Right kidney (tissue), 1 donor: ENCODE data around the gene SLC6A11.

Experiments
- DNase-seq: peaks from one replicate; pipeline ENCODE4 v3.0.0-alpha.2; 2016

SLC6A11 gene

GRCh38 chr3:10933021-10933420 is 117.0 kb downstream of the SLC6A11 start:
- DNase-seq: no peak

GRCh38 chr3:10933470-10933804 is 117.4 kb downstream of the SLC6A11 start:
- no peak for DNase-seq

- no peak for DNase-seq
These were observed 117.9 kb downstream of the SLC6A11 start for GRCh38 chr3:10933805-10934481.

GRCh38 chr3:10935028-10935427 is 119.0 kb downstream of the SLC6A11 start:
- DNase-seq: no peak

GRCh38 chr3:10935846-10936631 is 120.0 kb downstream of the SLC6A11 start:
- DNase-seq: no peak

- no peak for DNase-seq
These were observed 120.7 kb downstream of the SLC6A11 start for GRCh38 chr3:10936686-10937085.

- DNase-seq: no peak
These were observed 121.3 kb downstream of the SLC6A11 start for GRCh38 chr3:10937141-10937825.

- DNase-seq: no peak
These were observed 123.5 kb downstream of the SLC6A11 start for GRCh38 chr3:10939556-10939955.

- no peak for DNase-seq
These were observed 124.1 kb downstream of the SLC6A11 start for GRCh38 chr3:10940106-10940505.

GRCh38 chr3:10941972-10942371 is 125.9 kb downstream of the SLC6A11 start:
- DNase-seq: no peak

- DNase-seq: no peak
These were observed 126.7 kb downstream of the SLC6A11 start for GRCh38 chr3:10942690-10943205.

GRCh38 chr3:10944866-10945265 is 128.8 kb downstream of the SLC6A11 start:
- no peak for DNase-seq

GRCh38 chr3:10945683-10946287 is 129.8 kb downstream of the SLC6A11 start:
- peak; percentile 35 for DNase-seq

GRCh38 chr3:10946526-10946925 is 130.5 kb downstream of the SLC6A11 start:
- no peak for DNase-seq

GRCh38 chr3:10948326-10948725 is 132.3 kb downstream of the SLC6A11 start:
- DNase-seq: no peak

- DNase-seq: no peak
These were observed 133.2 kb downstream of the SLC6A11 start for GRCh38 chr3:10949197-10949596.

GRCh38 chr3:10950476-10951294 is 134.7 kb downstream of the SLC6A11 start:
- DNase-seq: no peak

GRCh38 chr3:10951295-10951926 is 135.4 kb downstream of the SLC6A11 start:
- DNase-seq: no peak

GRCh38 chr3:10952525-10952924 is 136.5 kb downstream of the SLC6A11 start:
- no peak for DNase-seq

- DNase-seq: no peak
These were observed 138.7 kb downstream of the SLC6A11 start for GRCh38 chr3:10954740-10955139.

- DNase-seq: no peak
These were observed 139.9 kb downstream of the SLC6A11 start for GRCh38 chr3:10955711-10956453.
